Activated CD4-positive, CD25-positive, alpha-beta regulatory T cell treated with anti-CD3 and anti-CD28 coated beads, Interleukin-2, amount 50 U/mL, for 72 hours (primary cell): Measurements from ENCODE around the gene IFTAP.

Experiments
- DNase-seq: peaks from one replicate; pipeline ENCODE4 v3.0.0; 2021

IFTAP gene

DNA sequence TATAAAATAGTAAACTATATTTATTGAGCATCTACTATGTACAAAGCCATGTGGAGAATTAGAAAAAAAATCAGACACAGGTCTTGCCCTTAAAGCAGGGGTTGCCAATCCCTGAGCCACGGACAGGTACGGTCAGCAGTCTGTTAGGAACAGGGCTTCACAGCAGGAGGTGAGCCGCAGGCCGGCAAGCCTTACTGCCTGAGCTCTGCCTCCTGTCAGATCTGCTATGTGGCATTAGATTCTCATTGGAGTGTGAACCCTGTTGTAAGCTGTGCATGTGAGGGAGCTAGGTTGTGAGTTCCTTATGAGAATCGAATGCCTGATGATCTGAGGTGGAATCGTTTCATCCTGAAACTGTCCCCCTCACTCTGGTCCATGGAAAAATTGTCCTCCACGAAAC, 5.9 kb downstream of the IFTAP start:
- DNase-seq, result no peak

DNA sequence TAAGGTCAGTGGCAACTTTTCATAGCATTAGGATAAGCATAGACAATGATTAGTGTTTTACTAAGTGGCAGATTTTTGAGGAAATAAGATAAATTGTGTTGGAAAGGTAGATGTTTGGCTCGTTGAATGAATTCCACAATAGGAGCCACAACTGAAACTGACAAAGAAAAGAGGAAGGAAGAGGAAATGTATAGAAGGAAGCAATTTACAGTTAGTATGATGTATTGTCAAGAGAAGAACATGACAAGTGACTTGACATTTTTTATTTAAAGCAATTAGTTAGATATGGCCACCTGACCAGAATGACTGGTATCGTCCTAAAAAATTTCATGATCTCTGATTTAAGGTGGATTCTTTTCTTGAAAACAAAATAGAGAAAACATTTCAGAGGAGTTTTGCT, 6.9 kb downstream of the IFTAP start:
- no peak for DNase-seq

DNA sequence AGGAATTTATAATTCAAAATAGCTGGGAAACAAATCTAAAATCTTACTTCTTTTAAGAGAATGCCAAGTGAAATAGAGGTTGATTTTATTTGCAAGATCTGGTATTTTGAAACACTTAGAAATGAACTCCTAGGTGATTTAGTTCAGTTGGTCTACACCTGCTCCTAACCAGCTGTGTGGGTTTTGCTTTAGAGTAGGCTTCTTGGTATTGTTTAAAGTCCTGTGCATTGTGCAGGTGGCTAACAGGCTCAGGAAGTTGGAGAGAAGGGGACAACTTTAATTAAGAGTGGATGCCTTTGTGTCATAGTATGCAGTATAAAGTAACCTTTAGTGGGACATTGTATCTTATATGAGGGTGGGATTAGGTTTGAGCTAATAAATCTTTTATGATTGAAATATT, 7.8 kb downstream of the IFTAP start:
- no peak for DNase-seq

DNA sequence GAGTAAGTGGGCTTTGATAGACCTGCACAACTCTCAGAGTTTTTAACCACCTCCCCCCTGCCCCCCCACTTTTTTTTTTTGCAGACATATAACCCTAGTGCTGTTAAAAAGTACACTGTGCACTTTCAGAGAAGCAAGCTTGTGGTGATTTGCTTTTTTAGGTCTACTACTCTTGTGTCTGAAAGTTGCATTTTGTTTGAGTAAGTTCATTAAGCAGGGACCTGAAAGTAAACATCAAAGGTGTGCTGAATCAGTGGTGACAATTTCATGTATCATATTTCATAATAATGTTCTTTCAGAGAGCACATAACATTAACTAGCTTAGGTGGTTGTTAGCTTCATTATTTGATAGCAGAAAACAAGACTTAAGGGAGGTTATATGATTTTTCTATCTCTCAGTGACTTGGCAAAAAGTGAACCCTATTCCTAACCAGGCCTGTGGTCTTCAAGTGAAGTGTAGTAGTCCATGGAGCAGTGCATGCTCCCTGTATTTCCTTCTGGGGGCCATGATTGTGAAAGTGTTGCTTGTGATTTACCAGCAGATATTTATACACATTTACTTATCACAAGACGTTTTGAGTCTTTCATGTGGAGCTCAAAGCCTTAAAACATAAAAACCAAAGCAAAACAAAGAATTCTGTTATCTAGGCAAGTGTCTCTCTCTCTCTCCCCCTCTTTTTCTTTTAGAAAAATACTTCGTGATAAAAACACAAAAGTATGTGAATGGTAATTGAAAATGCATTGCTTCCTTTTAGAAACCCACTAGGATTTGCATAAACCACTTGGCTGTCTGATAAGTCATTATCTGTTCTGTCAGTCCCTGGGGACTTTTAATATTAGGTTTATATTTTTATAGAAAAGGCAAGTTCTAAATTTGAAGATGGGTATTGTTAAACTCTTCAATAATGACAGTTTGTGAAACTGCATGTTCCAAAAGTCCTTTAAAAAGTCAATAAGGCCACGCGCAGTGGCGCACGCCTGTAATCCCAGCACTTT, 11.2 kb downstream of the IFTAP start:
- no peak for DNase-seq

DNA sequence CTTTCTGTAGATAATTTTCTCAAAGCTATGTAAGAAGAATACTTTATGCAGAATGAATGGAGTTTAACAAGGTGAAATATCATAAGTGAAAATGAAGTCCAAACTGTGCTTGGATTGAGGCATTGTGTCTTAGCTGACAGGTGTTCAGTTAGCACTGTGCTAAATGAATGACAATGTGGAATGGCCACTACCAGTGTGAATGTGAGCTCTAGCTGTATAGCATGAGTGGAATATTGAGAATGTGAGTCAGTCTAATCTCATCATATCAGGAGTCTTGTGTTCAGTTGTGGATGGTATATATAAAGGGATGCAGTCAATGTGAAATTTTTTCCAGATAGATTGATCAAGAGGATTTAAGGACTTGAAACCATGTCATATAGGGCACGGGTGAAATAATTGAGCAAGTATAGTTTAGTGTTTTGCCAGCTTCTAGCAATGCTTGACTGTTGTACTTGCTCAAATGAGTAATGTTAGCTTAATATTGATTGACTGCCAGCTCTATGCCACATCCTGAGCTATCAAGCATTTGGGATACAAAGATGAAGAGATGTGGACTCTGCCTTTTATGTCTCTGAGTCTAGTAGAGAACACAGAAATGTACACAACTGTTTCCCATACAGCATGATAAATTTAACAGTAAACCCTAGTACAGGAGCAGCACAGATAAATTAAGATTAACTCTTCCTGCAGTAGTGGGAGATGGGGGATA, 14.3 kb downstream of the IFTAP start:
- no peak for DNase-seq

DNA sequence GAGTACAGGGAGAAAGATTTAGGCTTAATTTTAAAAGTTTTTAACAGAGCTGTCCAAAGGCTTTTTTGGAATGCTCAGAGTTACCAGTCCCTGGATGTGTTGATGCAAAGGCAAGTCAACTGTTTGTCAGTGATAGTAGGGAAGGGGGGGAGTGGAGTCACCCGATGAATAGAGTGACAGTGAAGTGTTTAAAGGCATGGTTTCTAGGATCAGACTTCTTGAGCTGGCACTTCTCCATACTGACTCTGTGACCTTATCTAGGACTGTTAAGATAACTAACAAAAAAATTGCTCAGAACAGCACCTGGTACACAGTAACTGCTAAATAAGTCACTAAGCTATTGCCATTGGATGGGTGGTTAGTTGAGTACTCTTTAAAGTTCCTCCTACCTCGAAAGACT, 15.1 kb downstream of the IFTAP start:
- DNase-seq, result no peak

DNA sequence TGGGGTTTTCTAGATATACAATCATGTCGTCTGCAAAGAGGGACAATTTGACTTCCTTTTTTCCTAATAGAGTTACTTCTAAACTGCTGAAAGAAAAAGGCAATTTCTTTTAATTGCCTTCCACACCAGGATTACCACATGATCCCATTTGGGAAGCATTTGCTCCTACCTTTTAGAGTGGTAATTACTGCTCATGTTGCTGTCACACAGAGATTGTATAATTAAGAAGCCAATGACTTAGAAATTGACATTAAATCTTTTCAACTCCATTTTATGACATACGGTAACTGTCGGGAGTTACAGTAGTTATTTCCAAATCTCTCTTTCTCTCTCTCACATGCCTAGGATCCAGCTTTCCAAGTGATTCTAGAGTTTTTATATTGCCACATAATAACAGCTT, 21.5 kb downstream of the IFTAP start:
- no peak for DNase-seq

DNA sequence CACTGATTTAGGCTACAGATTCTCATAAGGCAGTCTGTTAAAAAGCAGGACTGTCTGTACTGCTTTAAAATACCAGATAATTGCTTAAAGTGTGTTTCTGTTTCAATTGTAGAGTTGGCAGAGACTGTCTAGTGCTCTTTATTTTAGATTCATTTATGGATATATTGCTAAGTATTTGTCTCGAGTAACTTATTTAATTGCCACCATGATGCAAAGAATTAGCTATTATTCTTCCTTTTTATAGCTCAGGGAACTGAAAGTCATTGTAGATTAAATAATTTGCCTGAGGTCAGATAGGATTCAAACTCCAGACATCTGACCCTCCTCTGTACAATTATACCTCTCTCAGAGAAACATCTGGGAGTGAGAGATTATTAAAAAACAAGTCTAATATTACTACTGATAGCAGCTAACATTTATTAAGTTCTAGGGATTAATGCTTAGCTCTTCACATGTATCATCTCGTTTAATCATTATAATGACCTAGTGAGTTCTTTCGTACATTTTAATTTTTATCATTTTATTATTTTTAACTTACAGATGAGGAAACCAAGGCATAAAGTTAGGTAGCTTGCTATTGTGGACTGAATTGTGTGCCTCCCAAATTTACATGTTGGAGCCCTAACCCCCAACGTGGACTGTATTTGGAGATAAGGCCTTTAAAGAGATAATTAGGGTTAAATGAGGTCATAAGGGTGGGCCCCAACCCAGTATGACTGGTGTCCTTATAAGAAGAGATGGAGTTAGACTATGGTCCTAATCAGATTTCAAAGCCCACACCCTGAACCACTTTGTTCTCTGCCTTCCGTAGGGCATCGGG, 23.5 kb downstream of the IFTAP start:
- no peak for DNase-seq

DNA sequence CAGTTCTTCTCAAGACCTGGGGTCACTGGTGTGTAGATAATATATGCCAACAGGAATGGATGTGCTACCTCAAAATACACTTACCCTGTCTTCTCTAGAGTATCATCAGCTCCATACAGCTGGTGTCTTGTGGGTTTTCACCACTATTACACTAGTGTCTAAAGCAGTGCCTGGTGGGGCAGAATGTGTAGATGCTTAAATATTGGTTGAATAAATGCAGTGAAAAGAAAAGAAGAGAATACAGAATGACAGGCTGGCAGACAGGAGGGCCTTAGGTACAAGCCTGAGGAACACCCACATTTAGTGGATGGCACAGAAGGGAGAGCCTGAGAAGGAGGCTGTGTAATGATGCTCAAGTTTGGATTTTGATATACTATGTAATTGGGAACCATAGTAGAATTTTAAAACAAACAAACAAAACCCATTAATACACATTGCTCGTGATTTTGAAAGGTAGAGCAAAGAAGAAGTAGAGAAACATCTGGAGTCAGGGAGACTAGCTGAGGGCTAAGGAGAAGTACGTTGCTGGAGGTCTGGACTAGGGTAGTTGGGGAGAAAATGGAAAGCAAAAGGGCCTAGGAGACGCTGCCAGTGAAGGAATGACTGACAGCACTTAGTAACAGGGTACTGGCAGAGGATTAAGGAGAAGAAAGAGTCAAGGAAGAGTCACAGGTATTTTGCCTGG, 24.2 kb downstream of the IFTAP start:
- no peak for DNase-seq

DNA sequence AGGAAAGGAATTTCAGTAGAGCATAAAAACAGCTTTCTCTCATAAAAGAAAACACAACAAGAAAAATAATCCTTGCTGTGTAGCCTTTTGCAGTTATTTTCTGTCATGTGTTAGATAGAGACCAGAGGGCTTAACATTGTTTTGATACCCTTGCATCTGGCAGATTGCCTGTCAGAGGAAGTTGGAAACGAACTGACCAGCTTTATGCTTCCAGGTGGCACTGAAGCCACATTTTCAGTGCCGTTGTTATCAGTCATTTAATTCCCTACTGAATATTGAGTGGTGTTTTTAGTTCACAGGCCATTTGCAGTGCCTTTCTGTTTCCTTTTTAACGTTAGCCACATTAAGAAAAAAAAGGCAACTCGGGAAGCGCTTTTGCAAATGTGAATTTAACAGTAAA, 25.2 kb downstream of the IFTAP start:
- DNase-seq, result no peak

DNA sequence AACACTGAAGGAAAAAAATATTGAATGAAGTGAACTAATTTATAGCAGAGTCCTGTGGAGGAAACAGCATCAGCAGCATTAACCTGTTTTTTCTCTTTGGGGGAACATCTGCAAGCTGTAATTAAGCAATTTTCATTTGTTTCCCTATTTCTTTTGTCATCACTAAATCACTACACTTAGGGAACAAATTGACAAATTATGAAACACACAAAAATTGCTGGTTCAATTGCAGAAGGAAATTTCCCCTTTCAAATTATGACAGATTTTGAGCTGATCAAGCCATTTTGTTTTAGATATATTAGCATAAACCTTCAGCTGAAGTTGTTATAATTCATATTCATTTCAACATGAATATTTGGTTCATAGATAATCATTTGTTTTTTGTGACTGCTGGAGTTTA, 25.9 kb downstream of the IFTAP start:
- no peak for DNase-seq

DNA sequence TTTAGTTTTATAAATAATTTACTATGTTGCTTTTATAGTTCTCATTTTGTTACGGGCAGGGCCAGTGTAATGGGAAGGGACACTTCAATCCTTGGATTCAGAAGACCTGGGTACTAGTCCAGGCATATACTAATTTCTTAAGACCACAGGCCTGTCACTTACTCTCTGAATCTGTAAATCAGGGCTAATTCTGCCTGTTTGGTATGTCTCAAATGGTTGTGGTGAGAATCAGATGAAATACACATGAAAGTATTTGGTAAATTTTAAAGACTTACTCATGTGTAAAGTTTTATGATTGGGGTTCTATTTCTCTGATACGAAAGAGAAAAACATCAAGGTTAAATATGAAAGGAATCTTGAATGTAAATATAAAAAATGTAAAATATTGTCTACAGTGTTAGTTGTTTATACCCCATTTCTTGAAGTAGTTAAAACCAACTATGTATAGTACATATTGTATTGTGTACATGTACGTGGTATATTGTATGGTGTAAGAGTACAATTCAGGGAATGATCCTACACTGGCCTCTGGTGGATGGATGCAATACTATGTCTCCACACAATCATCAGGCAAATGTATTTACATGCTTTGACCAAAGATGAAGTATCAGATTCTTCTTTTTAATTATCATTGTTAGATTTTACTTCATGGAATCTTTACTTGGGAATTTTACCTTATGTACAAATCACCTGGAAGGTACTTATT, 28.3 kb downstream of the IFTAP start:
- no peak for DNase-seq

DNA sequence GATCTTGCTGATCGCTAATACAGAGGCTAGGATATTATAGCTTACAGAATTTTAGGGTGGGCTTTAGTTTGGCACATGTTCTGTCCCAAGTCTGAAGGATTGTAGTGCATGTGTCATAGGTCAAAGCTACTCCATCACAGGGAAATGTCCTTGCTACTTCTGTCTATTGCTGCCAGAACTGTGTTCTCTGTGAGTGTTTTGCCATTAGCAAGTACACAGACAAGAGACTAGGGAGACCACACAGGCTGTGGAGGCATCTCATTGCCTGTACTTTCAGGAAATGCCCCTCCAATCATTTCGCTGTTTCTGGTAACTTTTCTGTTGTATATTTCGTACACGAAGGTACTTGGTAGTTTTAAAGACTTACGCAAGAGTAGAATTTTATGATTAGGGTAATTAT, 29.2 kb downstream of the IFTAP start:
- DNase-seq, result no peak

DNA sequence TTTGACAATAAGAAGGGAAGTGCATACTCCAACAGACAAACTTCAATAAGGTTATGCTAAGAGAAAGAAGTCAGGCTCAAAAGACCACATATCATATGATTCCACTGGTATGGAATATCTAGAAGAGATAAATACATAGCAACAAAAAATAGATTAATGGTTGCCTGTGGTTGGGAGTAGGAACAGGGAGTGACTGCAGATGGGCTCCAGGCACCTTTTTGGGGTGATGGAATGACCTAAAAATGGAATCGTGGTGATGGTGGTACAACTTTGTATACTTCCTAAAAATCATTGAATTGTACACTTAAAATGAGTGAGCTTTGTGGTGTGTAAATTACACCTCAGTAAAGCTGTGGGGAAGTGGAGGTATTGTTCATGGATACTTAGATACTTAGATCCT, 32.7 kb downstream of the IFTAP start:
- no peak for DNase-seq

DNA sequence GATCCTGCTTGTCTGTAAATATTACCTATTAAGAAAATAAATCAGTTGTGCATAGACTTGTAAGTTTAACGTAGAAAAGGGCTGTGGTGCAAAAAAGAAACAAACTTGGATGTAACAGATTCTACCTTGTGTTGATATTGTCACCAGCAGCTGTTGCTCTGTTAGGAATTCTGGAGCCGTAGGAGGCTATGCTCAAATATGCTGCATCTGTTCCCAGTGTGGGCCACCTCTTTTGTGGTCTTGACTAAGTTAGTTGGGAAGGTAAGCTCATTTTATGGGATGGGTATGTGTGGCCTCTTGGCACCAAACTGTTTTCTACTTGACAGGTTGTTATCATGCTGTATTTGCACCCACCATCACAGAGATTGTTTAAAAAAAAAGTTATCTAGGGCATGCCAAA, 33.2 kb downstream of the IFTAP start:
- no peak for DNase-seq

DNA sequence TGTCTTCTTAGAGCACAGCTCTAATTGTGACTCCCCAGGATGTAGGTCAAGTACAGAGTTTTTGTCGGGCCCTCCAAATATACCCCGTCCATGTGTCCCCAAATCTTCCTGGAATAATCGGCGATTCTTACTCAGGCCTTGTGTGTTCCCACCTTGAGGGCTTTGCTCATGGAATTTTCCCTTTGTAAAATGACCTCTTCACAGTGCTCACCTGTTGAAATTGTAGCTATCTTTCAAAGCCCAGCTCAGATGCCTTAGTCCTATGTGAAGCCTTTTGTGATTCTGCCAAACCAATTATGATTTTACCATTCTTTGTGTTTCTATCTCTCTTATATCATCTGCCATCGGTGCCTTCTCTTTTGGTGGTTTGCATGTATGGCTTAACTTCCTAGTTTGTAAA, 33.8 kb downstream of the IFTAP start:
- DNase-seq, result no peak

DNA sequence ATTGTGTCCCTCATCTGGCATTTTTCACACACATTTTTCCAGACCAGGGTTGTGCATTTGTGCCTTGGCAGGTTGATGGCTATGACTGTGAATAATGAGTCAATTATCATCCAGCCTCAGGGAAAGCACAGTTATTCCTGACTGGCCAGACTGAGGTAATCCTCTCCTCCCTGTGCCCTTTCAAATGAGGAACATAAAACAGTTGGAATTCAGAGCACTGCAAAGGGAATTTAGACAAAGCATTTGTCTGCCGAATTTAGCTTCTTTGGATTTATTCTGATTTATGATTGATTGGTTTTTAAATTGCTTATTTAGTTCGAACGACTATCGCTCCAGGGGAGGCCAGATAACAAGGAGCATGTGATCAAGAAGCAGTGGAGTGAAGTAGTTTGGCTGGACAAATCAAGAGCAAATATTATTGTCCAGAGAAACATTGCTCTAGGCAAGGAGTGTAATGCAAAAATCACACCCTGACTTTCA, 34.5 kb downstream of the IFTAP start:
- no peak for DNase-seq

DNA sequence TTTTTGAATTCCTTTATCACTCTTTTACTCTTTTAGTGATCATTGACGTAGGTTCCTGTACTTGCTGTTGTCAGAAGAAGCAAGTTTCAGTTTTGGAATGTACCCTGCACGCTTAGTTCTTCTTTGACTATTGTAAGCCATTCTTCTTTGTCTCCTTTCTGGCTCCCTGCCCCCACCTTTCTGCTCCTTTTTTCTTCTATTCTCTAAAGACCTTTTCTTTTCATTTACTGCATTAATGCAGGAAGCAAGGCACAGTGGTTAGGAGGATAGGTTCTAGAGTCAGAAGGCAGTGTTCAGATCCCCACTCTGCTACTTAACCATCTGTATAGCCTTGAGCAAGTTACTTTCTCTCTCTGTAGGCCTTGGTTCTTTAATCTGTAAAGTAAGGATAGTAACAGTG, 37.5 kb downstream of the IFTAP start:
- DNase-seq, result no peak

DNA sequence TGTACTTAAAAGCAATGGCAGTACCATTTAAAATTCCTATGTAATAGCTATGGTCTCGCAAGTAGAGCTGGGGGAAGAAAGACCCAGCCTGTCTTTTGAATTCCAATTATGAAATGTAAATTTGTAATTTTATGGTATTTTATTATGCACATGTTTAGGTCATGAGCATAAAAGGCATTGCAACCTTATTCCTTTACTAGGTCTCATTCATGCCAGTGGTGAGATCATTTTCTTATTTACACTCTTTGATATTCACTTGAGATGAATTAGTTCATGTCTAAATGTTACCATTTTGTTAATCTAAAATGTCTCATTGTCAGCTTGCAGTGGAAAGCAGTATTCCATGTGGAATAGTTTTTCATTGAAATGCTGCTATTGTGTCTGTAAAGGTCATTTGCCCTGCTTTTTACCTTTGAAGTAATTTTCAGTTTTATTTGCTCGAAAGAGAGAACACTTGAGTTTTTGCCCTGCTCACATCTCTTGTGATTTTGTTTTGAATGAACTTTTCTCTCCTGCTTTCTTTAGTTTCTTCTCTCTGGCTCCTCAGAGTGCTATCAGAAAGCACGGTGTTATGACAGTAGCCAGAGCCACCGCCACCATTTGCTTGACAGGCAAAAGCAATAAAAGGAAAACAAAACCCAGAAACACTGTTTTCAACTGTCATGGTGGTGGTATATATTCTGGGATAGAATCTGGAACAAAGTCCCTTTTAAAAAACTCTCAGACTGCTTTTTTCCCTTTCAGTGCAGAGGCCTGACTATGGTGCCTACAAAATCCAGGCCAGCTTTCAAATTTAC, 41.0 kb downstream of the IFTAP start:
- no peak for DNase-seq

DNA sequence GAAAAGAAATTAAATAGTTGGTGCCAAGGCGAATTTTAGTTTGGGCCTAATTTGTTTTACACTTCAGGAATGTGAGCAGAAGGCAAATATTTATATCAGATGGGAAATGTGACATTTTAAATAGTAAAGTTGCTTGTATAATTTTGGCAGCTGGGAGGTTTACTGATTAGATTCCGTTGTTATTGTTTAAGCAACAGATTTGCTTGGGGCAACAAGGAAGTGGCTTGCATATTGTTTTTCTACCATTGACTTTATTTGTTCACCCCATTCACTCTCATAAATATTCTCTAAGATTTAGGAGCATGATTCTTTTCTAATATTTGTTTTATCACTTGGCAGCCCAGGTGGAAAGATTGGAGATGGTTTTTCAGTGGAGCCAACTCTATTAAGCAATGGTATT, 44.3 kb downstream of the IFTAP start:
- no peak for DNase-seq

DNA sequence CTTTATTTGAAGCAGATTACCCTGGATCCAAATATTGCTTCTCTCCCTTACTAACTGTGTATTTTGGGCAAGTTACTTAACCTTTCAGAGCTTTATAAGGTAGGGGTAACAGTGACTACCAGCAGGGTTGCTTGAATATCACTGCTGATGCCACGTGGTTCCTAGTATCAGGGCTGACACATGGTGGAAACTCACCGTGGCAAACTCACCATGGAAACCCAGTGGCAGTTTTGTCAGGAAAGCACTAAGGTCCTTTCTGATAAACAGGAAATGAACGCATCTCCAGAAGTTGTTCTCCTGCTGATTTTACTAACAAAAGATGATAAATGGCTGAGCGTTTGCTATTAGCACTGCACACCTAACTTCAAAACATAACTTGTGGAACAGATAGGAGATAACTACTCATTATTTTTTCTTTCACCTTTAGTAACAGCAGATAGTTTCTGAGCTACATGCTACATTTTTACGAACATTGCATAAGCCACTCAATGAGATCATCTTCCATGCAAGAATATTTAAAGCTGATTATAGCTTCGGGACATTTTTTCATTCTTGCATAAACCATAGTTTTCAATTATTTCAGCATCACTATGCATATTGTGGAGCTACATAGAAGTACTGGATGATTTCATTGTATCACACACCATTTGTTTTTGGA, 63.4 kb downstream of the IFTAP start:
- DNase-seq, result no peak
